Osteoblast (primary cell): Measurements from ENCODE around the gene RABGGTB. TPM values are rescaled to one million over a fixed set of nuclear protein-coding genes. Genes with fewer than 3 reads are reported as not detected.
A peak's percentile ranks its signal among the peaks of the same experiment; 100 is the strongest.
"Not testable (repeated sequence)": the region's sequence is repeated elsewhere in the genome, so short reads cannot be mapped to it uniquely, and the experiment has no call there.

Experiments
- DNase-seq: peaks from one replicate; pipeline ENCODE4 v3.0.0; 2011; ENCODE audit warnings: low spot score, mixed read lengths; ENCODE audit not compliant: insufficient read length; ENCODE audit errors: missing footprints
- H2AFZ ChIP-seq: 2 replicates; pipeline ENCODE4 v1.6.0; 2011; ENCODE audit warnings: mild to moderate bottlenecking, low read length
- H3K27ac ChIP-seq: 2 replicates; pipeline ENCODE4 v1.5.1; 2011; ENCODE audit warnings: mild to moderate bottlenecking, low read depth, low read length, moderate library complexity
- H3K27me3 ChIP-seq: 2 replicates; pipeline ENCODE4 v1.6.0; 2012; ENCODE audit warnings: mild to moderate bottlenecking, control low read depth, inconsistent platforms, low read length, moderate library complexity; ENCODE audit not compliant: insufficient read depth
- H3K36me3 ChIP-seq: 2 replicates; pipeline ENCODE4 v1.5.1; 2011; ENCODE audit warnings: mild to moderate bottlenecking, low read length, control low read depth, moderate library complexity; ENCODE audit not compliant: insufficient read depth
- H3K4me1 ChIP-seq: 2 replicates; pipeline ENCODE4 v1.5.1; 2011; ENCODE audit warnings: mild to moderate bottlenecking, low read length, control low read depth, moderate library complexity; ENCODE audit not compliant: insufficient read depth
- H3K4me2 ChIP-seq: 2 replicates; pipeline ENCODE4 v1.6.0; 2011; ENCODE audit warnings: mild to moderate bottlenecking, low read length; ENCODE audit not compliant: insufficient read depth
- H3K4me3 ChIP-seq: fragments of 200-600 bp; sonication (generic); 3 replicates; pipeline ENCODE4 v1.5.1; 2012; ENCODE audit warnings: mild to moderate bottlenecking, low read length, inconsistent platforms; ENCODE audit not compliant: insufficient read depth
- H3K79me2 ChIP-seq: 2 replicates; pipeline ENCODE4 v1.6.0; 2012; ENCODE audit warnings: mild to moderate bottlenecking, low read length, control low read depth, inconsistent platforms; ENCODE audit not compliant: insufficient read depth
- H3K9me3 ChIP-seq: 2 replicates; pipeline ENCODE4 v1.5.1; 2011; ENCODE audit warnings: low read depth, low read length, control low read depth
- H4K20me1 ChIP-seq: 2 replicates; pipeline ENCODE4 v1.6.0; 2012; ENCODE audit warnings: mild to moderate bottlenecking, low read length, control low read depth; ENCODE audit not compliant: insufficient read depth
- CTCF ChIP-seq: IDR thresholded peaks from 2 replicates; pipeline ENCODE4 v1.5.1; 2011; ENCODE audit warnings: mild to moderate bottlenecking, low read depth, low read length, moderate library complexity; ENCODE audit errors: extremely low read depth
- total RNA-seq: library from RNA; depleted of rRNA; stranded (reverse); fragments of >200 nt; gene quantifications from 2 replicates; pipeline ENCODE4 v1.2.3, GENCODE V29; 2012

Gene RABGGTB
- total RNA-seq, 1 donor: 76.0 TPM

- DNase-seq: peak; percentile 75
- H2AFZ ChIP-seq: no peak overlapping the region
- H3K79me2 ChIP-seq: no peaks in the 10 kb centered on the region
- H4K20me1 ChIP-seq: no peaks in the 10 kb centered on the region
- no peaks in the 10 kb centered on the region for H3K9me3 ChIP-seq
- H3K4me2 ChIP-seq: no peak overlapping the region
- no peaks in the 10 kb centered on the region for H3K27me3 ChIP-seq
- H3K4me3 ChIP-seq: no peak overlapping the region
- no peaks in the 10 kb centered on the region for H3K4me1 ChIP-seq
- no peak for TF ChIP-seq CTCF
- no peaks in the 10 kb centered on the region for H3K36me3 ChIP-seq
- no peak overlapping the region for H3K27ac ChIP-seq
Measured at GRCh38 chr1:75811211-75811981, 25.3 kb downstream of the RABGGTB start.

- H3K36me3 ChIP-seq: no peaks in the 10 kb centered on the region
- no peaks in the 10 kb centered on the region for H3K79me2 ChIP-seq
- no peak overlapping the region for H3K4me3 ChIP-seq
- H3K27me3 ChIP-seq: no peaks in the 10 kb centered on the region
- H3K4me2 ChIP-seq: no peak overlapping the region
- H3K27ac ChIP-seq: no peak overlapping the region
- H2AFZ ChIP-seq: no peak overlapping the region
- H4K20me1 ChIP-seq: no peaks in the 10 kb centered on the region
- no peaks in the 10 kb centered on the region for H3K9me3 ChIP-seq
- no peak for TF ChIP-seq CTCF
- no peak for DNase-seq
- H3K4me1 ChIP-seq: no peaks in the 10 kb centered on the region
Measured at GRCh38 chr1:75812065-75812464, 26.0 kb downstream of the RABGGTB start.

GRCh38 chr1:75823596-75823995 lies 37.5 kb downstream of the RABGGTB start:
- not testable (repeated sequence) for H3K36me3 ChIP-seq, H3K27ac ChIP-seq, H4K20me1 ChIP-seq, H3K4me2 ChIP-seq, H3K4me3 ChIP-seq, H3K4me1 ChIP-seq, H3K27me3 ChIP-seq, DNase-seq, H3K9me3 ChIP-seq, H3K79me2 ChIP-seq, H2AFZ ChIP-seq

GRCh38 chr1:75836528-75837100 lies 50.6 kb downstream of the RABGGTB start:
- H3K36me3 ChIP-seq: no peaks in the 10 kb centered on the region
- no peak overlapping the region for H3K27ac ChIP-seq
- no peak overlapping the region for H3K4me2 ChIP-seq
- no peaks in the 10 kb centered on the region for H3K27me3 ChIP-seq
- no peak for TF ChIP-seq CTCF
- H3K4me3 ChIP-seq: no peak overlapping the region
- H3K9me3 ChIP-seq: no peaks in the 10 kb centered on the region
- no peaks in the 10 kb centered on the region for H3K79me2 ChIP-seq
- H4K20me1 ChIP-seq: no peaks in the 10 kb centered on the region
- no peak for DNase-seq
- no peak overlapping the region for H2AFZ ChIP-seq
- H3K4me1 ChIP-seq: no peaks in the 10 kb centered on the region
